Endodermal cell (in vitro differentiated cells): Measurements from ENCODE around the gene STAMBP. TPM values are rescaled to one million over a fixed set of nuclear protein-coding genes. Genes with fewer than 3 reads are reported as not detected.

ENCODE experiments used
- DNase-seq: peaks from one replicate; pipeline ENCODE4 v3.0.0-alpha.2; 2017
- H3K27ac ChIP-seq: 2 replicates; pipeline ENCODE4 v1.5.1; 2013; ENCODE audit warnings: mild to moderate bottlenecking, low read depth, low read length, moderate library complexity
- H3K27me3 ChIP-seq: 2 replicates; pipeline ENCODE4 v1.6.1; 2013; ENCODE audit warnings: mild to moderate bottlenecking, low read length, moderate library complexity; ENCODE audit not compliant: insufficient read depth, control insufficient read depth, poor library complexity, severe bottlenecking
- H3K36me3 ChIP-seq: 2 replicates; pipeline ENCODE4 v1.7.0; 2013; ENCODE audit warnings: mild to moderate bottlenecking, low read length, moderate library complexity; ENCODE audit not compliant: control insufficient read depth, insufficient read depth
- H3K4me1 ChIP-seq: one replicate; pipeline ENCODE4 v1.7.0; 2013; ENCODE audit warnings: low read length; ENCODE audit not compliant: control insufficient read depth, insufficient read depth
- H3K4me3 ChIP-seq: 2 replicates; pipeline ENCODE4 v1.5.1; 2013; ENCODE audit warnings: mild to moderate bottlenecking, low read length, moderate library complexity
- H3K9ac ChIP-seq: 2 replicates; pipeline ENCODE4 v1.6.1; 2013; ENCODE audit warnings: mild to moderate bottlenecking, low read length, moderate library complexity; ENCODE audit not compliant: poor library complexity, severe bottlenecking; ENCODE audit errors: extremely low read depth
- H3K9me3 ChIP-seq: 2 replicates; pipeline ENCODE4 v1.6.1; 2013; ENCODE audit warnings: mild to moderate bottlenecking, low read length, moderate library complexity; ENCODE audit not compliant: control insufficient read depth
- H3K27ac Mint-ChIP-seq: 2 replicates; pipeline ENCODE4 v1.8.0; 2020; ENCODE audit warnings: mixed read lengths
- H3K27me3 Mint-ChIP-seq: 2 replicates; pipeline ENCODE4 v1.8.0; 2021; ENCODE audit warnings: mild to moderate bottlenecking, mixed read lengths; ENCODE audit not compliant: insufficient read depth
- H3K36me3 Mint-ChIP-seq: 2 replicates; pipeline ENCODE4 v1.8.0; 2020; ENCODE audit warnings: low read depth, mixed read lengths
- H3K4me1 Mint-ChIP-seq: 2 replicates; pipeline ENCODE4 v1.8.0; 2020; ENCODE audit warnings: mixed read lengths
- H3K4me3 Mint-ChIP-seq: 2 replicates; pipeline ENCODE4 v1.8.0; 2020; ENCODE audit warnings: mild to moderate bottlenecking, moderate library complexity, mixed read lengths
- H3K9me3 Mint-ChIP-seq: 2 replicates; pipeline ENCODE4 v1.8.0; 2020; ENCODE audit warnings: mild to moderate bottlenecking, mixed read lengths
- WGBS, 2 experiments: methylation state at CpG; one replicate each; pipeline versions ENCODE4 v1.1.5 to v1.1.7; 2013; ENCODE audit warnings: missing lambda C conversion rate in 2 of 2, mixed read lengths in 1 of 2; ENCODE audit not compliant: insufficient coverage in 1 of 2, insufficient read length in 1 of 2; 5-methylcytosine and 5-hydroxymethylcytosine counted together
- total RNA-seq, 2 donors: library from RNA; stranded (reverse); fragmentation: NEBNext Ultra II Directional in 1 of 2; extraction: Animal tissue kit (Norgen Biotek cat#: 25700) in 1 of 2; gene quantifications; 2 replicates in 1 of 2; 3 replicates in 1 of 2; pipeline ENCODE4 v1.2.1, GENCODE V29; 2021
- TF ChIP-seq, protein P1 (sequence below): fragments of 200-600 bp; sonication (generic); conservative IDR thresholded peaks from 2 replicates; pipeline ENCODE4 v1.5.0; 2021; ENCODE audit warnings: antibody characterized with exemption, mild to moderate bottlenecking

STAMBP gene
- total RNA-seq, 2 donors from 2014 or later: 41.6 to 42.4 TPM

DNA sequence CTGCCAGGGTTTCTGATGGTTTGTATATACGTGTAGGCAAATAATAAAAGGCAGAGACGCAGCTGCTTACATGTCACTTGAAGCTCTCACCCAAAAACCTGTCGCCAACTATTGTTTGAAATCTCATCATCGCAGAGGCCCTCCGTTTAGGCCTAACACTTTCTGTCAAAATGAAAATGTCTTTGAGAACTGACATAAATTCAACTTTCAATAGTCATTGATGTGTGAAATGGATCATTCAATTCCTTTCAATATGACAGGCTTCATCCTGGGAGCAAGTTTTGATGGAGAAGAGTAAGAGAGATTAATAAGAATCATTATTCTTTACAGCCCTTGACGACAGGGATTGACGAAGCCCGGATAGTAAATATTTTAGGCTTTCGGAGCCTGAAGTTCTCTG is 66.7 kb downstream of the STAMBP start:
- Histone ChIP-seq H3K36me3 (no peaks in the 10 kb centered on the region), H3K4me1 (no peaks in the 10 kb centered on the region), H3K9me3 (no peaks in the 10 kb centered on the region), H3K4me3 (no peak overlapping the region), H3K27me3 (no peaks in the 10 kb centered on the region), H3K27ac (no peak overlapping the region), H3K9ac (no peak overlapping the region)
- no peak overlapping the region for H3K27ac Mint-ChIP-seq
- no peaks in the 10 kb centered on the region for H3K36me3 Mint-ChIP-seq
- H3K27me3 Mint-ChIP-seq: no peaks in the 10 kb centered on the region
- H3K4me1 Mint-ChIP-seq: no peaks in the 10 kb centered on the region
- 85 to 94% methylated on average over 3 to 9 of the region's 9 CpGs for WGBS, 2 experiments
- no peak overlapping the region for H3K4me3 Mint-ChIP-seq
- H3K9me3 Mint-ChIP-seq: no peaks in the 10 kb centered on the region
- TF ChIP-seq, protein P1, sequence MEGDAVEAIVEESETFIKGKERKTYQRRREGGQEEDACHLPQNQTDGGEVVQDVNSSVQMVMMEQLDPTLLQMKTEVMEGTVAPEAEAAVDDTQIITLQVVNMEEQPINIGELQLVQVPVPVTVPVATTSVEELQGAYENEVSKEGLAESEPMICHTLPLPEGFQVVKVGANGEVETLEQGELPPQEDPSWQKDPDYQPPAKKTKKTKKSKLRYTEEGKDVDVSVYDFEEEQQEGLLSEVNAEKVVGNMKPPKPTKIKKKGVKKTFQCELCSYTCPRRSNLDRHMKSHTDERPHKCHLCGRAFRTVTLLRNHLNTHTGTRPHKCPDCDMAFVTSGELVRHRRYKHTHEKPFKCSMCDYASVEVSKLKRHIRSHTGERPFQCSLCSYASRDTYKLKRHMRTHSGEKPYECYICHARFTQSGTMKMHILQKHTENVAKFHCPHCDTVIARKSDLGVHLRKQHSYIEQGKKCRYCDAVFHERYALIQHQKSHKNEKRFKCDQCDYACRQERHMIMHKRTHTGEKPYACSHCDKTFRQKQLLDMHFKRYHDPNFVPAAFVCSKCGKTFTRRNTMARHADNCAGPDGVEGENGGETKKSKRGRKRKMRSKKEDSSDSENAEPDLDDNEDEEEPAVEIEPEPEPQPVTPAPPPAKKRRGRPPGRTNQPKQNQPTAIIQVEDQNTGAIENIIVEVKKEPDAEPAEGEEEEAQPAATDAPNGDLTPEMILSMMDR: no peak
- no peak for DNase-seq

DNA sequence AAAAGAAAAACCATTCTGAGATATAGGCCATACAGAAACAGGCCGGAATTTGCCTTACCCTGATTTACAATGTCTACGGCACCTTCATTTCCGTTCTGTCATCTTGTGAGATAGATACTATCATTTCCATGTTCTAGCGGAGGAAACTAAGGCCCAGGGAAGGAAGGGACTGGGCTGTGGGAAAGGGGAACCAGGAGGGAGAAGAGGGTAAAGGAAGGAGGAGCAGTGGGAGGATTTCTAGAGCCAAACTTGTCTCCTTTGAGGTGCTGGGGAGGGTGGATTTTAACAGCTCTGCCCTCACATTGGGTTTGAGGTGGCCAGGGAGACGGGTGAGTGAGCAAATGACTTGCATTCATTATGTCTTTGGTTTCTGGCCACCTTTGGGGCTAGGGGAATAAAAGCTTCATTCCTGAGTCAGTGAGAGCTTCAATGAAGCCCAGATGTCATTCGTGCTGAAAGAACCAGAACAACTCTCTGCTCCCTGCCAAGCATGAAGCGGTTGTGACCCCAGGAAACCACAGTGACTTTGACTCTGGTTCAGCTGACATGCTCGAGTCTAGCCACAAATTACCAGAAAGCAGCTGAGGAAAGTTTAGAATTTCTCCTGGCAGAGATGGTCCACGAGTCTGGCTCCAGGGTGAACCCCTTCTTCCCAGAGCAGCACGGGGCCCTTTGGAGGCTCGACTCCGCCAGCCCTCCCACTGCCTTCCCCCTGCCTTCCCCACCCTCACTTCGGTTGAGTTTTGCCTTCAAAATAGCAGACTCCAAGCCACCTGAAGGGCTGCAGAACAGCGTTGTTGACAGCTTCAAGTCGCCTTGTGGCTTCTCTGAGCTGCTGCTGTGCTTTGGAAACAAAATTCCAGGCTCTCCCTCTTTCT is 67.8 kb downstream of the STAMBP start:
- no peak overlapping the region for H3K27ac Mint-ChIP-seq
- no peak overlapping the region for H3K4me3 ChIP-seq
- H3K27ac ChIP-seq: no peak overlapping the region
- no peaks in the 10 kb centered on the region for H3K9me3 Mint-ChIP-seq
- no peaks in the 10 kb centered on the region for H3K36me3 Mint-ChIP-seq
- DNase-seq: no peak
- no peaks in the 10 kb centered on the region for H3K4me1 Mint-ChIP-seq
- 79 to 92% methylated on average over 12 to 15 of the region's 15 CpGs for WGBS, 2 experiments
- no peaks in the 10 kb centered on the region for H3K27me3 Mint-ChIP-seq
- H3K27me3 ChIP-seq: no peaks in the 10 kb centered on the region
- no peaks in the 10 kb centered on the region for H3K36me3 ChIP-seq
- no peak overlapping the region for H3K9ac ChIP-seq
- H3K4me1 ChIP-seq: no peaks in the 10 kb centered on the region
- no peak overlapping the region for H3K4me3 Mint-ChIP-seq
- TF ChIP-seq, protein P1: no peak
- no peaks in the 10 kb centered on the region for H3K9me3 ChIP-seq

DNA sequence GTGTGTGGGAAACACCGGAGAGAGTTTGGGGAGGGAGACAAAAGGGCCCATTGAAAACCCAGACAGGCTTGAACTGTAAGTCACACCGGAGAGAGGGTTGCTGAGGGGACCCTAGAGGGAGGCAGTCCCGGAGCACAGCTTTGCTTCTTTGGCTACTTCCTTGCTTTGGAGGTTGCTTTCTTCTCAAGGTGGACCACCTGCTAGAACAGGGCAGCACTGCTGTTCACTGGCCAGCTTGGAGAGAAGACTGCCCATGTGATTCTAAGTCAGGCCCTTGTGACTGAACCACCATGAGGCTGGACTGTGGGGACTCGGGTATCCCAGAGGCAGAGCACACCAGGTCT is 68.5 kb downstream of the STAMBP start:
- Histone ChIP-seq H3K27me3 (no peaks in the 10 kb centered on the region), H3K4me3 (no peak overlapping the region), H3K4me1 (no peaks in the 10 kb centered on the region), H3K9me3 (no peaks in the 10 kb centered on the region), H3K27ac (no peak overlapping the region), H3K9ac (no peak overlapping the region), H3K36me3 (no peaks in the 10 kb centered on the region)
- H3K9me3 Mint-ChIP-seq: no peaks in the 10 kb centered on the region
- no peak overlapping the region for H3K4me3 Mint-ChIP-seq
- no peak overlapping the region for H3K27ac Mint-ChIP-seq
- no peak for DNase-seq
- WGBS, 2 experiments: 78% methylated on average over 4 of the region's 4 CpGs; no CpG with 5 or more reads in 1 of the 2 experiments
- no peaks in the 10 kb centered on the region for H3K27me3 Mint-ChIP-seq
- TF ChIP-seq, protein P1: no peak
- no peaks in the 10 kb centered on the region for H3K36me3 Mint-ChIP-seq
- H3K4me1 Mint-ChIP-seq: no peaks in the 10 kb centered on the region
